Hepatocyte (in vitro differentiated cells): ENCODE measurements around the gene NRIP1.

Experiments
- CTCF ChIP-seq: fragments of 200-600 bp; sonication (generic); IDR thresholded peaks from 2 replicates; pipeline ENCODE4 v1.5.1; 2016; ENCODE audit warnings: antibody characterized with exemption, mild to moderate bottlenecking; ENCODE audit not compliant: poor library complexity
- EZH2phosphoT487 ChIP-seq: fragments of 200-600 bp; sonication (generic); IDR thresholded peaks from one replicate; pipeline ENCODE4 v1.6.1; 2018; ENCODE audit warnings: antibody characterized with exemption, mild to moderate bottlenecking, low read depth, moderate library complexity; ENCODE audit not compliant: unreplicated experiment, severe bottlenecking

- TF ChIP-seq CTCF (no peak), EZH2phosphoT487 (no peak)
These were observed 147.0 kb downstream of the NRIP1 start for GRCh38 chr21:14917762-14918161.
